Tibial nerve (tissue), 4 donors: ENCODE data around the gene CDK5RAP1. TPM values are rescaled to one million over a fixed set of nuclear protein-coding genes. Genes with fewer than 3 reads are reported as not detected.

Experiments used
- DNase-seq, 2 donors: peaks; one replicate each; pipeline ENCODE4 v3.0.0-alpha.2; 2019; ENCODE audit warnings: low spot score in 2 of 2
- H3K27ac ChIP-seq, 4 donors: fragments of 200-600 bp; sonication (generic) in 3 of 4; one replicate each; pipeline ENCODE4 v1.5.1; 2017 to 2019; ENCODE audit warnings: mild to moderate bottlenecking in 1 of 4
- H3K27me3 ChIP-seq, 2 donors: fragments of 200-600 bp; sonication (generic) in 1 of 2; one replicate each; pipeline versions ENCODE4 v1.5.1 to v1.6.0; 2017 to 2019
- H3K36me3 ChIP-seq, 3 donors: fragments of 200-600 bp; sonication (generic); one replicate each; pipeline ENCODE4 v1.5.1; 2018 to 2019
- H3K4me1 ChIP-seq, 4 donors: fragments of 200-600 bp; sonication (generic) in 3 of 4; one replicate each; pipeline ENCODE4 v1.5.1; 2017 to 2019
- H3K4me3 ChIP-seq, 4 donors: fragments of 200-600 bp; sonication (generic) in 3 of 4; one replicate each; pipeline ENCODE4 v1.5.1; 2017 to 2019; ENCODE audit warnings: mild to moderate bottlenecking in 1 of 4, moderate library complexity in 1 of 4
- H3K9me3 ChIP-seq, 4 donors: fragments of 200-600 bp; sonication (generic) in 3 of 4; one replicate each; pipeline ENCODE4 v1.5.1; 2017 to 2019
- CTCF ChIP-seq, 5 experiments: fragments of 200-600 bp in 3 of 5; fragments of 450-650 bp in 2 of 5; sonication (generic) in 3 of 5; IDR thresholded peaks; one replicate each; pipeline ENCODE4 v1.5.1; 2016 to 2019; ENCODE audit warnings: antibody characterized with exemption in 5 of 5, mild to moderate bottlenecking in 3 of 5, moderate library complexity in 2 of 5
- EP300 ChIP-seq, 2 donors: sonication (generic); formaldehyde crosslinking; IDR thresholded peaks; one replicate each; pipeline ENCODE4 v1.6.1; 2017; ENCODE audit warnings: antibody characterized with exemption in 2 of 2, mild to moderate bottlenecking in 1 of 2
- POLR2A ChIP-seq, 2 donors: fragments of 450-650 bp; IDR thresholded peaks; one replicate each; pipeline ENCODE4 v1.6.1; 2017; ENCODE audit warnings: antibody characterized with exemption in 2 of 2, mild to moderate bottlenecking in 2 of 2, moderate library complexity in 2 of 2
- WGBS, 2 donors: methylation state at CpG; one replicate each; pipeline ENCODE4 v1.1.5; 2018; 5-methylcytosine and 5-hydroxymethylcytosine counted together
- total RNA-seq, 4 donors: library from RNA; depleted of rRNA; stranded (reverse); fragments of >200 nt; gene quantifications; one replicate each; pipeline ENCODE4 v1.1.0, GENCODE V29; 2016

Gene CDK5RAP1
- total RNA-seq, 4 donors from 2014 or later, result 29.5 to 36.7 (median 32.7) TPM

DNA sequence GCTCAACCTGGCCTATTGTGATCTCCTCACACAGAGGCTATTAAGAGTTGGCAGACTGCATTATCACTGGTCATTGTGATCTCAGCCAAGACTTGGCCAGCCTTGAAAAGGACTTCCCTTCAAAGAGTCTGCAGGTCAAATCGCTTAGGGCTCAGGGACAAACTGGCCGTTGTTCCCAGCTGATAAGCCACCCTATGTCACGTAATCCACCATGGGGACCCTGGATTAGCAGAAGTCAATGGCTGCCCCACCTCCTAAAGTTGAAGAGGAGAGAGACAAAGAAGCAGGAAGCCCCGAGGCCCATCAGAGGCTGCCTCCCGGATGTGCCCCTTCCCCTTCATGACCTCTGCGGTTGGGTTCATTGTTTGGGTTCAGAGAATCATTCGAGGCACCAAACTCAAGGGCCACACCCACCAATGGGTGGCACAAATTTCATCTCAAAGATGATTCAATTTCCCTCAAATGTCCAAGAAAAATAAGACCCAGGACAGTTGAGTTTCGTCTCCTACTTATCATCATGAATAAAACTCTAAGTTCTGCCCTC is 61.7 kb downstream of the CDK5RAP1 start:
- WGBS, 2 donors, result 41 to 52% methylated on average over 8 of the region's 8 CpGs
- TF ChIP-seq EP300 (IDR thresholded peaks at IDR 0.05) (no peak), CTCF (IDR thresholded peaks at IDR 0.05) (no peak), POLR2A (IDR thresholded peaks at IDR 0.05) (no peak)

GRCh38 chr20:33338467-33339258 is 62.7 kb downstream of the CDK5RAP1 start:
- Histone ChIP-seq H3K4me1 (no peaks in the 10 kb centered on the region), H3K4me3 (no peak overlapping the region), H3K27ac (no peak overlapping the region), H3K9me3 (no peaks in the 10 kb centered on the region), H3K27me3 (no peaks in the 10 kb centered on the region), H3K36me3 (no peaks in the 10 kb centered on the region)
- no peak for TF ChIP-seq EP300 (IDR thresholded peaks at IDR 0.05)
- TF ChIP-seq CTCF (IDR thresholded peaks at IDR 0.05), result no peak
- no peak for TF ChIP-seq POLR2A (IDR thresholded peaks at IDR 0.05)
- no peak for DNase-seq
- 78 to 85% methylated on average over 5 of the region's 5 CpGs for WGBS, 2 donors

More for the DNA sequence above, 61.7 kb downstream of the CDK5RAP1 start:
- Histone ChIP-seq H3K4me1 (no peaks in the 10 kb centered on the region), H3K27me3 (no peaks in the 10 kb centered on the region), H3K9me3 (no peaks in the 10 kb centered on the region), H3K4me3 (no peak overlapping the region), H3K27ac (no peak overlapping the region), H3K36me3 (no peaks in the 10 kb centered on the region)
- DNase-seq, result no peak

- no peaks in the 10 kb centered on the region for H3K36me3 ChIP-seq
- TF ChIP-seq EP300 (IDR thresholded peaks at IDR 0.05) (no peak), CTCF (IDR thresholded peaks at IDR 0.05) (no peak), POLR2A (IDR thresholded peaks at IDR 0.05) (no peak)
- H3K4me3 ChIP-seq, result no peak overlapping the region
- H3K27me3 ChIP-seq, result no peaks in the 10 kb centered on the region
- H3K27ac ChIP-seq, result no peak overlapping the region
- no peak for DNase-seq
- WGBS, 2 donors, result 68 to 69% methylated on average over 6 of the region's 6 CpGs
- no peaks in the 10 kb centered on the region for H3K9me3 ChIP-seq
- no peaks in the 10 kb centered on the region for H3K4me1 ChIP-seq
These were observed 63.7 kb downstream of the CDK5RAP1 start for GRCh38 chr20:33337531-33338165.

GRCh38 chr20:33337119-33337518 is 64.2 kb downstream of the CDK5RAP1 start:
- TF ChIP-seq CTCF (IDR thresholded peaks at IDR 0.05) (no peak), EP300 (IDR thresholded peaks at IDR 0.05) (no peak), POLR2A (IDR thresholded peaks at IDR 0.05) (no peak)
- Histone ChIP-seq H3K27ac (no peak overlapping the region), H3K36me3 (no peaks in the 10 kb centered on the region), H3K9me3 (no peaks in the 10 kb centered on the region), H3K27me3 (no peaks in the 10 kb centered on the region), H3K4me1 (no peaks in the 10 kb centered on the region), H3K4me3 (no peak overlapping the region)
- DNase-seq, result no peak
- WGBS, 2 donors, result 71 to 74% methylated on average over 8 of the region's 8 CpGs

DNA sequence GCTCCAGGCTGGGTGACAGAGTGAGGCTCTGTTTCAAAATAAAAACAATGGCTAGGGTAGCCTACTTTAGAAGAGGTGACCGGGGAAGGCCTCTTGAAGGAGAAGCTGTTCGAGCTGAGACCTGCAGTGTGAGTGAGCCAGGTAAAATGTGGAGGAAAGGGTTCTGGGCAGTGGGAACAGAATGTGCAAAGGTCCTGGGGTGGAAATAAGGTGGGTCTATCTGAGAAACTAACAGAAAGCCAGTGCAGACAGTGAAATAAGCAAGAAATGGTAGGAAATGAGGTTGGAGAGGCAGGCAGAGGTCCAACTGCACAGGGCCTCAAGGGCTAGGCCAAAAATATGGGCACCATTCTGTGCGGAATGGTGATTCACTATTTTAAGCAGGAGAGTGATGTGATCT is 64.9 kb downstream of the CDK5RAP1 start:
- WGBS, 2 donors, result 95 to 96% methylated on average over 3 of the region's 3 CpGs
- Histone ChIP-seq H3K4me1 (no peaks in the 10 kb centered on the region), H3K27me3 (no peaks in the 10 kb centered on the region)

More for the DNA sequence above, 64.9 kb downstream of the CDK5RAP1 start:
- Histone ChIP-seq H3K36me3 (no peaks in the 10 kb centered on the region), H3K27ac (no peak overlapping the region), H3K9me3 (no peaks in the 10 kb centered on the region), H3K4me3 (no peak overlapping the region)
- DNase-seq, result no peak
- no peak for TF ChIP-seq EP300 (IDR thresholded peaks at IDR 0.05)
- no peak for TF ChIP-seq POLR2A (IDR thresholded peaks at IDR 0.05)
- TF ChIP-seq CTCF (IDR thresholded peaks at IDR 0.05), result no peak
